GM21786 (cell line): Measurements from ENCODE around the gene PHF3.

Experiments
- ATAC-seq: cut with Tn5 transposase; IDR thresholded peaks from one replicate; pipeline ENCODE4 v1.9.1; 2021; ENCODE audit not compliant: unreplicated experiment

PHF3 gene, protein sequence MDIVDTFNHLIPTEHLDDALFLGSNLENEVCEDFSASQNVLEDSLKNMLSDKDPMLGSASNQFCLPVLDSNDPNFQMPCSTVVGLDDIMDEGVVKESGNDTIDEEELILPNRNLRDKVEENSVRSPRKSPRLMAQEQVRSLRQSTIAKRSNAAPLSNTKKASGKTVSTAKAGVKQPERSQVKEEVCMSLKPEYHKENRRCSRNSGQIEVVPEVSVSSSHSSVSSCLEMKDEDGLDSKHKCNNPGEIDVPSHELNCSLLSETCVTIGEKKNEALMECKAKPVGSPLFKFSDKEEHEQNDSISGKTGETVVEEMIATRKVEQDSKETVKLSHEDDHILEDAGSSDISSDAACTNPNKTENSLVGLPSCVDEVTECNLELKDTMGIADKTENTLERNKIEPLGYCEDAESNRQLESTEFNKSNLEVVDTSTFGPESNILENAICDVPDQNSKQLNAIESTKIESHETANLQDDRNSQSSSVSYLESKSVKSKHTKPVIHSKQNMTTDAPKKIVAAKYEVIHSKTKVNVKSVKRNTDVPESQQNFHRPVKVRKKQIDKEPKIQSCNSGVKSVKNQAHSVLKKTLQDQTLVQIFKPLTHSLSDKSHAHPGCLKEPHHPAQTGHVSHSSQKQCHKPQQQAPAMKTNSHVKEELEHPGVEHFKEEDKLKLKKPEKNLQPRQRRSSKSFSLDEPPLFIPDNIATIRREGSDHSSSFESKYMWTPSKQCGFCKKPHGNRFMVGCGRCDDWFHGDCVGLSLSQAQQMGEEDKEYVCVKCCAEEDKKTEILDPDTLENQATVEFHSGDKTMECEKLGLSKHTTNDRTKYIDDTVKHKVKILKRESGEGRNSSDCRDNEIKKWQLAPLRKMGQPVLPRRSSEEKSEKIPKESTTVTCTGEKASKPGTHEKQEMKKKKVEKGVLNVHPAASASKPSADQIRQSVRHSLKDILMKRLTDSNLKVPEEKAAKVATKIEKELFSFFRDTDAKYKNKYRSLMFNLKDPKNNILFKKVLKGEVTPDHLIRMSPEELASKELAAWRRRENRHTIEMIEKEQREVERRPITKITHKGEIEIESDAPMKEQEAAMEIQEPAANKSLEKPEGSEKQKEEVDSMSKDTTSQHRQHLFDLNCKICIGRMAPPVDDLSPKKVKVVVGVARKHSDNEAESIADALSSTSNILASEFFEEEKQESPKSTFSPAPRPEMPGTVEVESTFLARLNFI (N-terminal part only)

DNA sequence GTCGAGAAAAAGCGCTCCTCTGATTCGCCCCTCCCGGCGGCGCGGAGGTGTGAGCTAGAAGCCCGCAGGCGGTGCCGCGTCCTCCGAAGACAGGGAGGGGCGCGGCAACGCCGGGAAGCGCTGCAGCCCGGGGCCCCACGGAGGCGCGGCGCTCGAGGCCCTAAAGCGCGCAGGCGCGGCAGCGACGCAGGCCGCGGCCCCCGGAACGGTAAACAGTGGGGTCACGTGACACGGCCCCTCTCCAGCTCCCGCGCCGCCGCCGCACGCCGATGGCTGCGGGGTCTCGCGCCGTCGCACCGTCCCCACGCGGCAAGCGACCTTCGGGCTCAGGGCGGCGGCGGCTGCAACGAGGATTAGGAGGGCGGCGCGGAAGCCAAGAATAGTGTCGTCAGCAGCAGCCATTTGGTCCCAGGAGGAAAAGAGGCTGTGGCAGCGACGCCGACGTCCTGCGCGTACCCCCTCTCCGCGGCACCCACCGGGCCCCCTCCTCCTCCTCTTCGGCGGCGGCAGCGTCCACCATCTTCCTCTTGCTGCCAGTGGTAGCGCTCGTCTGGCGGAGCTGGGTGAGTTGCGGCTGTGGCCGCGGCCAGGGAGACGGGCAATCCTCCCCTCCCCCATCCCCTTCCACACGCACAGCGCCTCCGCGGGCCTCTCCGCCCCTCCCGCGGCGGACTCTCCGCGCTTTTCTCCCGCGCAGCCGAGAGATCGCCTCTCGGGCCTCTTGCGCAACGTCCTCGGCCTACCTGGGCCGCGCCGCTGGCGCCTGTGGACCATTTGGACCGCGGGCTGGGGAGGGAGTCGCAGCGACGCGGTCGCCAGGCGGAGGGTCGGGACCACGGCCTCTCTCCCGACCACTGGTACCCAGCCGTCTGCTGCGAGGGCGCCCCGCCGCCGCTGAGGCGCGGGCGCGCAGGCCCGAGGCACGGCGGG lies at the start of gene PHF3:
Gene PHF3 (plus strand): TSS at position 215 of the 930 bp plus-strand sequence. CDS start 10,750 bp downstream, outside the sequence.
- peak; percentile 85 for ATAC-seq

DNA sequence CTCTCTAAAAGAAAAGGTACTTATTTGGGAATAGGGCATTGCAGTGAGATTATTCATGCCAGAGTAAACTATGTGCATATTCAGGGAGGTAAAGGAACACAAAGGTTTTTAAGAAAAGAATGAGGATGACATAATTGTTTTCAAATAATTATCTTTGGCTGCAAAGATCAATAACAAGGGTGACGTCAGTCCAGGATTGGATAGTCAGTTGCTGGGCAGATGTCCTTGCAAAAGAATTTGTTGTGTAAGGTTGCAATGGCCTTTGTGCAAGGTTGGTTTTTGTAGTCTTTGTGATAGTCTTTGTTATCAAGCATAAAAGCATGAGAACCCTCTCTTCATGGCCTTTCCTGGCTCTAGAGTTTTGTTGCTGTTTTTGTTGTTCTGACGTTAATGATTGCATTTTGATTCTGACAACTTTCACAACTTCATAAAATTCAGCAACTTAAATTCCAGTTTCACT lies 45.6 kb upstream of the PHF3 start:
- no peak for ATAC-seq

DNA sequence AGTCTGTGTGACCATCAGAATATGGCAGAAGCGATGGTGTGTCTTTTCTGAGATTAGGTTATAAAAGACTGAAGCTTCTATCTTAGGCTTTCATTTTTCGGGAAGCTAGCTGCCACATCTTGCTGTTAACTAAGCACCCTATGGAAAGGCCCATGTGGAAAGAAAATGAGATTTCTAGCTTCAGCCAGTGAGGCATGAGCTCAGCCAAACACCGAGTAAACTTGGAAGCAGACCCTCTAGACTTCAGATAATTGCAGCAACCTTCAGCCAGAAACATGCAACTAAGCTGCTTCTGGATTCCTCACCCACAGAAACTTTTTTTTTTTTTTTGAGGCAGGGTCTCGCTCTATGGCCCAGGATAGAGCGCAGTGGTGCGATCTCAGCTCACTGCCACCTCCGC lies 42.7 kb upstream of the PHF3 start:
- ATAC-seq: no peak

DNA sequence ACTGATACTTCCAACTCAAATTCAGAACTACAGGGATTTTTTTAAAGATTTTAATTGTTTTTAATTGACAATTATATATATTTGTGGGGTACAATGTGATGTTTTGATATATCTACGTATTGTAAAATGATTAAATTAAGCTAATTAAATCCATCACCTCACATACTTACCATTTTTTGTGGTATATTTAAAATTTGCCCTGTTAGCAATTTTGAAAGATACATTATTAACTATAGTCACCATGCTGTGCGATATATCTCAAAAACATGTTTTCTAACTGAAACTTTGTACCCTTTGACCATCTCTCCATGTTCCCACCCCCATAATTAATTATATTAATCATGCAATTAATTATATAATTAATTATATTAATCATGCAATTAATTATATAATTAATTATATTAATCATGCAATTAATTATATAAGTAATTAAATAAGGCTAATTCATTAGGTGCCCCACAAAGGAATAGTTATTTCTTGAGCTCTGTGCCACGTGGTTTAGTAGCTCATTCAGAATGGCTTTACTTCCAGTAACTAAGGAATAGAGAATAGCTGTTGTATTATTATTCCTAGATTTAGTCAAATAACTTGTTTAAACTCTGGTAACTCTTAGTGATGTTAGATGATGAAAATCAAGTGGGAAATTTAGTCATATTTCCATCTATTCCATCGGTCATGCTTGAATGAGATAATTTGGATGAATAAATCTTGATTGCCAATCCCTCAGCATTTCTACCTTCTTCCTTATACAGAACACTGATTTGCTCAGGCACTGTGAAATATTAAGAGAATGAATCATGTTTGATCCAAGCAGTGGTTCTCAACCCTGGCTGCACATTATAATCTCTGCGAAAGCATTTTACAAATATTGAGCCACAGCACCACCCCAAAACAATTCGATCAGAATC lies 38.2 kb upstream of the PHF3 start:
- ATAC-seq: no peak

DNA sequence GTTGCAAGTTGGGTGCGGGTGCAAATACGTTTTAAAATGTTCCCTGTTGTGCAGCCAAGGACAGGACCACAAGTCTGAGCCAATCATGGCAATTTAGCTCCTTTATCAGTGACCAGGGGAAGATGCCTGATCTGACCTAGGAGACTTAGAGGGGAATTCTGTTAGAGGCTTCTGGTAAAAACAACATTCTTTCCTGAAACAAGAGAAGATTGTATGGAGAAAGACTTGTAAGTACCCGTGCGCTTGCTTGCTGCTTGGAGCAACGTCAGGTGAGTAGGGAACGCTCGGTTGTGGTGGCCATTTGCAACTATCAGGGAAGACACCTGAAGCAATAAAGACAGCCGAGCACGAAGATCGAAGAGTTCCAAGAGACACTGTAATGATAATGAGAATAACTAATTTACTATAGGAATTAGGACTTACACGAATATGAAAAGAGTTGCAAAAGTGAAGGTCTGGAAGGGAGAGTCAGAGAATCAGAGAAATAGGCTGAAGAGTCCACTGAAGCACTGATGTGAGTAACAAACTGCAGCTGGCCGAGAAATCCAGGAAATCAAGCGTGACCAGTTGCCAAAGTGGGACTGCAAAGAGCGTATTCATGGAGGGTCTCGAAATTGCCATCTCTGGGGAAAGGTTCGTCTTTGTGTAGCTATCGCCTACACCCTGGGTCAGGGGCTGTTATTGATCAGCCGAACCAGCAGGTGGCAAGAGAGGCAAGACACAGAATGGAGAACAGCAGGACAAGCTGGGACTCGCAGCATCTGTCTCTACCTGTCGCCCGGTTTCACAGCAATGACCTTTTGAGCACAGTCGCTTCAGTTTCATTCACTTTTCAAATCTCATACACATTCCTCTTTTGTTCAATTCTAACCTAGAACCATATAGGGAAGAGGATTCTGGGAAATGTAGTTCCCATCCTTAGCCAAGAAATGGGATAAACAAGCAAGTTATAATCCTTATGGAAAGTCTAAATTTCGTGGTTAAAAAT lies 37.3 kb upstream of the PHF3 start:
- peak; percentile 99 for ATAC-seq

DNA sequence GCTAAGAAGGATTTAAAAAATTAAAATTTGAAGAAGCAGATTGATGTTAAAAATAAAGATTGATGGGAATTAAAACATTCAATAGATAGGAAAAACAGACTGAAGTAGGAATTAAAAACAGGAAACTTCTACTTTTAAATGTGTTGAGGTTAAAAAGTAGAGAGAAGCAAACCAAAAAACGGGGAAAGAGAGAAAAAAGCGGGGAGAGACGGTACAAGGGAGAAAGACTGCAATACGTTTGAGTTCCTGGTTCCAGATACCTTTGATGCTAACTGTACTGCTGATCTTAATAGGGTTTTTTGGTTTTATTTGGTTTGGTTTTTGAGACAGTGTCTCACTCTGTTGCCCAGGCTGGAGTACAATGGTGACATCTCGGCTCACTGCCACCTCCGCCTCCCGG lies 36.4 kb upstream of the PHF3 start:
- no peak for ATAC-seq

DNA sequence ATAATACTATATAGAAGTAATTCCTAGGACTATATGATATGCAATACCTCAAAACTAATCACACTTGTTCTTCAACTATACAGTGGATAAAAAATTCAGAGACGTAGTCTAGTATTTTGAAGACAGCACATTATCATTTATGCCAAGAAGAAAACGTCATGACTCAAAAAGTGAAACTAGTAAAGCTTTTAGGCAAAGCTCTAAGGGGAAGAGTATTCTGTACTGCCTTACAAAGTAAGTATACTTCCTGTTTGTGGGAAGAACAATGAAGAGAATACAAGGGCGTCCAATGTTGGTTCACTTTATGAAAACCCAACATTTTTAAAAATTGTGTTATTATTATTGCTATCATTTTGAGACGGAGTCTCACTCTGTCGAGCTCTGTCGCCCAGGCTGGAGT lies 35.5 kb upstream of the PHF3 start:
- no peak for ATAC-seq

DNA sequence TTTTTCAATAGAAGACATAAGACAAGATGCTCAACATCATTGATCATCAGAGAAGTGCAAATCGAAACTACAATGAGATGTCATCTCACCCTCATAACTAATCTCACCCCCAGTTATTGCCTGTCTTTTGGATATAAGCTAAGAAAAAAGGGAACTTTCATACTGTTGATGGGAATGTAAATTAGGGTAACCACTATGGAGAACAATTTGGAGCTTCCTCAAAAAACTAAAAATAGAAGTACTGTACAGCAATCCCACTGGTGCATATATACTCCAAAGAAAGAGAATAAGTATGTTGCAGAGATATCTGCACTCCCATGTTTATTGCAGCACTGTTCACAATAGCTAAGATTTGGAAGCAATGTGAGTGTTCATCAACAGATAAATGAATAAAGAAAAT lies 26.4 kb upstream of the PHF3 start:
- ATAC-seq: no peak

DNA sequence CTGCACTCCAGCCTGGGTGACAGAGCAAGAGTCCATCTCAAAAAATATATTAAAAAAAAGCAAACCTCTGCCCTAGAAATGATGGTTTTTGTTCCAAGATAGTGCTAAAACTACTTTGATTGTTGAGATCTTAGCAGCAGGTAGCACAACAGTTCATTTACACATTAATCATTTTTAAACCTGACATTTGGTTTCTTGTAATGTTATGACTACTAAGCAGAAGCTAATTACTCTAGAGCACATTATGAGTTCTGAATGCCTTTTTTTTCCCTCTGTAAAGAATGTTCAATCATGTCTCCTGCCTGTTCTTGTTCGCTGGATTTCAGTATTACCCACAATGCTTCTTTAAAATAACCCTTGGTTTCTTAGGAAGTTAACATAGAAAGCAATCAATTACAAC lies 24.7 kb upstream of the PHF3 start:
- no peak for ATAC-seq

DNA sequence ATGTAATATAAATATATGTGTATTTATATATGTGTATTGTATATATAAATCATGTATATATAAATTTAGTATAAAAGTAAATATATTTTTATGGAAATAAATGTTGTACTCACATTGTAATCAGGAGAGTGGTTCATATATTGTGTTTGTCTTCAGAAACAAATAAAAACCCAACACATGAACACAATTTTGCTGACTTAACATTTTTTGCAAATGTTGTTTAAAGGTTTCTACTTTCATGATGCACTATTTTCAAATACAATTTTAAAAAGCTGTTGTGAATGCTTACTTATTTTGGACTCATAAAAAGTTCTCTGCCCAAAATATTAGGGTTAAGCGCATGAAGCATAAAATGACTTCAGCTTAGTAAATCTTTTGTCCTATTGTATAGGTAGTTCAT lies 24.0 kb upstream of the PHF3 start:
- no peak for ATAC-seq

DNA sequence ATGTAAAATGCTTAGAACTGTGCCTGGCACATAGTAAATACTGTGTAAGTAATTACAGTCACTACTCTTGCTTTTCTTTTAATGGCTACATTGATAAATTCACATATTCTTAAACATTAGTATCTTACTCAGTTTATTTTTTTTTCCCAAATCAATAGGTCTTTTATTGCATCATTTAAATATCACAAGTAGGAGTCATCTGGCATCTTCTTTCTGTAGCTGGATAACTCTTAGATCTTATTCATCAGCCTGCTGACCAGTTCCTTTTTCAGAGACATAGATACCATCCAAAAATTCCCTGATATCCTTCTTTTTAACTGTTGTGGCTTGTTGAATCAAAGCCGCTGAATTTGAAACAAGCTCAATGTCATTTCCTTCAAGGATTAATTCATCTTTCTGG lies 20.0 kb upstream of the PHF3 start:
- no peak for ATAC-seq

DNA sequence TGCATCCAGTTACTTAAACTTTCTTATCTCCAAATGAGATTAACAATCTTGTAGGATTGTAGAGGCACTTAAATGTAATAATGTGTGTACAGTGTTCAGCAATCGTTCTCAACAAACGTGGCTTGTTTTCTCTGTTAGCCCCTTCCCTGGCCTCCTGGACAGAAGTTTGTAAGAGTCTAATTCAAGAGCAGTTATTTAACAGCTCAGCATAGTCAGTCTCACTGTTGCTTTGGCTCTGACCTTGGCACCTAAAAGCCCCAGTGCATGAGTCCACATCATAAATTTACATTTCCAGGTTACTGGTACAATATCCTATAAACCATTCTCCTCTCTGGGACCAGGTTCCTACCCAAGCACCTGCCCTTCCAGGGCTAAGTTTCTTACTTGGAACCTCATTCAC lies 11.5 kb upstream of the PHF3 start:
- no peak for ATAC-seq

DNA sequence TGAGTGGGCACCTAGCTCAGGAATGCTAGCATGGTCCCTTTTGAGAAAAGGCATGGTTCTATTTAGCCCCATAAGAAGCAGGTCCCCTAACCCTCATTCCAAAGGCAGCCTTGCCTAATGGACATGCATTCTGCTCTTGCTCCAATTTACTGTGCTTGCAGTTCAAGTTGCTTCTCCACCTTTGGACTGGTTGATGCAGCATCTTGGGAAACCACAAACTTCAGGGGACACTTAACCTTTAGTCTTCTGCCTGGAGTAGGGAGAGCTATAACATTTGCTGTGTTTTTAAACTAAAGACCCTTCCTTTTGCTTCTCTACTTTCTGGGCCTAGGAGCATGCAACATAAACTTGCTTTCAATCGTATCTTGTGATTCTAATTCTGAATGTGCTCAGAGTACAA lies 5.1 kb upstream of the PHF3 start:
- ATAC-seq: no peak

DNA sequence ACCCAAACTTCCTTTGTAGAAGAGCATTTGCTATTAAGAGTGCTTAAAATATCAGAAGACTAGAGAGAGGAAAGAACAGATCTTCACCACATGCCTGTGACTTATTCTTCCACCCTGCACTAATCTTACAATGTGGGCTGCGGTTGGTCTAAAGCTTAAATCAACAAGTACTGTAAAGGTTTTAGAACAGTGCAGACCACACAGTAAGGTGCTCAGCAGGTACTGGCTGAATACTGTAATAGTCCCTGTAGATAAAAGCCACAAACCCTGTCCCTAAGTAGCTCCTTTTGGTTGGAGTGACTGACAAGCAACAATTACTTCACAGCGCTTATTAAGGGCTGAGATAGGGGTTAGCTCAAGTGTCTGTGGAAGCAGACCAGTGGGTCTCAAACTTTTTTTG lies 972 bp upstream of the PHF3 start:
- ATAC-seq: no peak

DNA sequence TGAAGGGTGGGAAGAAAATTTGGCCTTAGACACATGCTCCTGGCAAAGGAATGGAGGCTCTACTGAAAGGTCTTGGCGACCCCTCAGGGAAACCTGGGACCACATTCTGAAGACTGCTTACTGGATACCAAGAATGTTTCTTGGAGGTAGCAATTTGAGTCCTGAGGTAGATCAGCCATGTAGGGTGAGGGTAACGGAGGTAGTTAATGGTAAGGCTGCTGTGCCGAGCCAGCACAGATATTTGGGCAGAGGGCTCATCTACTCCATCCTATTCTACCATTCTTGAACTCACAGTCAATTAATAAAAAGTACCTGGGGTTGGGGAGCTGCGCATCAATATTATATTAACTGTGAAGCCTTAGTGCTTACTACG lies 401 bp upstream of the PHF3 start:
- peak; percentile 22 for ATAC-seq

DNA sequence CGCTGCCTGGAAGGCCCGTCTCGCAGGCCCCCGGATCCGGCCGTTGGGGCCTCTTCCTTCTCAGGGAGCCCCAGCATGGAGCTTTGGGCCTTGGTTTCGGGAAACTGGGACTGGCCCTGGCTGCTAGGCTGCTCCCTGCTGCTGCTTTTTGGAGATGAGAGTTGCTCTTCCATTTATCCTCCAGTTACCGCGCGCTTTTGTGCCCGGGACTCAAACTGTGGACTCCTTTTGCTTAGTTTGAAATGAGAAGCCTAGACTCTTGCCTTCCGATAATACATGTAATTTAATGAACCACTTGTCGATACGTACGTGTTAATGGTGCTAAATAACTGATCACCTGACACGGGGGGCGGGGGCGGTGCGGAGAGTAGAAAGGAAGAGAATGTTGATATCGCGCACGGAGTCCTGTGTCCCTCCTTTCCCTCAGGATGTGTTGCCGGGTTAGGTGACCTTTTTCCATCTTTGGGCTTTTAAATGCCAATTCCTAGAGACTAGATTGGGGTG lies 968 bp downstream of the PHF3 start:
- peak; percentile 12 for ATAC-seq

DNA sequence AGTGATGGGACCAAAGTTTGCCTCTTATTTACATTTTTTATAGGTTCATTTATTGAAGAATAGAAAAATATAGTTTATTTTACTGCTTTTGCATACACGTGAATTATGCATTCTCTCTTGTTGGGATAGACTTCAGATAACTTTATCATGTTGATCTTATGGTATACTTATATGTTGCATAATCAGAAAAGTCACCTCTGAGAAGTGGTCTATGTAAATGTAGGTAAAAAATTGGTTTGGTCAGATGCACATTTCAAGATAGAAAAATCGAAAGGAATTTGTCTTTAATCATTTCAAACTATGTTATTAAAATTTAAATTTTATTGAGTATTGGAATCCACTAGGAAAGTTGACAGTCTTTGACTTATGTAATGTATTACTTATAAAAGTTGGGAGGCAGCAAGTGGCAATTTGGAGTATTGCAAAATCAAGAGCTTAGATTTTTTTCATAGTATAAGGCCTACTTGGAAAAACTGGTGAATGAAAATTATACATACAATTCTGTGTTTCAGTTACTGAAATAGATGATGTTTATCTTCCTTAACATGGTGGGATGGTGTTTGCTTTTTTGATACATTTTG lies 2.4 kb downstream of the PHF3 start:
- ATAC-seq: no peak

DNA sequence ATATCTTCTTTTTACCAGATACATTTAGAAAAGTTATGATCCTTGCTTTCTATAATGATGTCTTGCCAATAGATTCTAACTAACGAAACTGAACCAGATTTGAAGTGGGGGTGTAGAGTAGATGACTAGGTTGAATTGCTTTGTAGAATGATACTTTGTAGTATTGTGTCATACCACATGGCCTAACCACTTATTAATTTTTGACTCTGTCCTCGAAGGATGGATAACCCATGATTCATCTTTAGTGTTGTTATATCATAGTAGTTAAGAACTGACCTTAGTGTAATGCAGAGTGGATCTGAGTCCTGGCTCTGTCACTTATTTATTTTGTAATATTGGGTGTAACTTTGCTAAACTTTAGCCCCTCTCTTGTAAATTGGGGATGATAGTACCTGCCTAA lies 4.5 kb downstream of the PHF3 start:
- no peak for ATAC-seq
